RCC 7860 (cell line): ENCODE results near the gene CTAGE9.
"Not testable (repeated sequence)": the region's sequence is repeated elsewhere in the genome, so short reads cannot be mapped to it uniquely, and the experiment has no call there.

Experiments
- DNase-seq: peaks from one replicate; pipeline ENCODE4 v3.0.0-alpha.2; 2015; ENCODE audit warnings: low spot score
- FAIRE-seq: peaks from 2 replicates; lab custom pipeline; 2012; peaks lifted over from hg19 to GRCh38; lab: Jason Lieb, UNC

Gene CTAGE9

GRCh38 chr6:131710917-131711316 lies at the start of gene CTAGE9:
Gene CTAGE9, minus strand, starts transcription at chr6:131711017. Its CDS starts 0 bp downstream, at chr6:131711017.
- not testable (repeated sequence) for DNase-seq, FAIRE-seq

- FAIRE-seq (no peak), DNase-seq (no peak)
Observed at GRCh38 chr6:131758920-131759319, 48.1 kb upstream of the CTAGE9 start.

- DNase-seq (peak; percentile 54), FAIRE-seq (no peak)
Observed at GRCh38 chr6:131756039-131756438, 45.2 kb upstream of the CTAGE9 start.

GRCh38 chr6:131755597-131755996 lies 44.8 kb upstream of the CTAGE9 start:
- FAIRE-seq = peak; percentile 89
- peak; percentile 84 for DNase-seq

- peak; percentile 92 for FAIRE-seq
- peak; percentile 81 for DNase-seq
Observed at GRCh38 chr6:131754715-131755567, 44.1 kb upstream of the CTAGE9 start.

GRCh38 chr6:131754088-131754487 lies 43.3 kb upstream of the CTAGE9 start:
- no peak for DNase-seq
- no peak for FAIRE-seq

GRCh38 chr6:131751012-131751715 lies 40.3 kb upstream of the CTAGE9 start:
- not testable (repeated sequence) for FAIRE-seq, DNase-seq

GRCh38 chr6:131749023-131749422 lies 38.2 kb upstream of the CTAGE9 start:
- no peak for DNase-seq
- FAIRE-seq = no peak

- DNase-seq = no peak
- no peak for FAIRE-seq
Observed at GRCh38 chr6:131747821-131748353, 37.1 kb upstream of the CTAGE9 start.

- DNase-seq (no peak), FAIRE-seq (no peak)
Observed at GRCh38 chr6:131745476-131745875, 34.7 kb upstream of the CTAGE9 start.

- FAIRE-seq (no peak), DNase-seq (no peak)
Observed at GRCh38 chr6:131744432-131745287, 33.8 kb upstream of the CTAGE9 start.

GRCh38 chr6:131741688-131742393 lies 31.0 kb upstream of the CTAGE9 start:
- DNase-seq (no peak), FAIRE-seq (no peak)

- FAIRE-seq (no peak), DNase-seq (no peak)
Observed at GRCh38 chr6:131740161-131740560, 29.3 kb upstream of the CTAGE9 start.

GRCh38 chr6:131739136-131739535 lies 28.3 kb upstream of the CTAGE9 start:
- FAIRE-seq = no peak
- no peak for DNase-seq

GRCh38 chr6:131736811-131737210 lies 26.0 kb upstream of the CTAGE9 start:
- FAIRE-seq (no peak), DNase-seq (no peak)

GRCh38 chr6:131736003-131736596 lies 25.3 kb upstream of the CTAGE9 start:
- DNase-seq = no peak

GRCh38 chr6:131733376-131734016 lies 22.7 kb upstream of the CTAGE9 start:
- no peak for FAIRE-seq
- DNase-seq = no peak

More at GRCh38 chr6:131736003-131736596, 25.3 kb upstream of the CTAGE9 start:
- FAIRE-seq = no peak

- FAIRE-seq (no peak), DNase-seq (no peak)
Observed at GRCh38 chr6:131731224-131731623, 20.4 kb upstream of the CTAGE9 start.

GRCh38 chr6:131730264-131730663 lies 19.4 kb upstream of the CTAGE9 start:
- DNase-seq = no peak
- no peak for FAIRE-seq
